GM18511 (cell line): ENCODE measurements around the gene PSD2.

ENCODE experiments used
- ATAC-seq: cut with Tn5 transposase; IDR thresholded peaks from one replicate; pipeline ENCODE4 v1.9.1; 2021; ENCODE audit warnings: mild to moderate bottlenecking, moderate library complexity; ENCODE audit not compliant: unreplicated experiment

PSD2 gene

DNA sequence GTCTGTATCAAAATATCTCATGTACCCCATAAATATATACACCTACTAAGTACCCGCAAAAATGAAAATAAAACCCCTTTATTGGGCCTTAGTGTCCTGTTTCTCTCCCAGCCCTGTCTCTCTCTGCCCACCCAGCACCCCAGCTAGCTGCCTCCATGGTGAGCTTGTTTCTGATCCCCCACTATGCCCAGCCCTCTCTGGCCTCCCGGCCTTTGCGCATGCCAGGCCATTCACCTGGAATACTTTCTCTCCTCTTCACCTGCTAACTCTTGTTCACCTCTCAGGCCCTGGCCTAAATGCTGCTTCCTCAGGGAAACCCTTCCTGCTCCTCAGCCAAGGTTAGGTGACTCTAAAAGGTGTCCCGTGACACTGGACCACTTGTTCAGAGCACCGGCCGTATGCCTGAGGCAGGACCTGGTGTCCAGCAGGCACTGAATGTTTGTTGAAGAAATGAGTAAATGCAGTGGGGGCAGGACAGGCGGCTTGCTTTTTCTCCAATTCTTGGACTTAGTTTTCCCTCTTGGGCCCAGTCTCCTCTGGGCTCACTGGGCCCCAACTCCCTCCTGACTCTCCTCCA, 58.5 kb downstream of the PSD2 start:
- ATAC-seq = no peak

DNA sequence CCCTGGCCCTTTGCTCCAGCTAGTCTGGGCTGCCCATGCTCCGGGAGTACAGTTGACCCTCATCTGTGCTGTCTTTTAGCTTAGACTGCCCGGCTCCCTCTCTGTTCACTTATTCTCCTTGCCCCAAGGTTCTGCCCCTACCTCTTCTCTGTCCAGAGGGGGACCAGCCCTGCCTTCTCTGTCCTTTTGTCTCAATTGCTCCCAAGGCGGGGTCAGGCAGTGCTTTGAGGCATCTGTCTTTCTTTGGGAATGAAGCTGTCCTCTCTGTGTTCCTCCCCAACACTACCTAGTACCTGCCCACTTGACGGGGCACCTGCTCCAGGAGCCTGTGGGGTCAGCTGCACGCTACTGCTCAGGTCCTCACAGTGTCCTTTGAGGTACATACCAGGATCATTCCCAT, 59.3 kb downstream of the PSD2 start:
- no peak for ATAC-seq

DNA sequence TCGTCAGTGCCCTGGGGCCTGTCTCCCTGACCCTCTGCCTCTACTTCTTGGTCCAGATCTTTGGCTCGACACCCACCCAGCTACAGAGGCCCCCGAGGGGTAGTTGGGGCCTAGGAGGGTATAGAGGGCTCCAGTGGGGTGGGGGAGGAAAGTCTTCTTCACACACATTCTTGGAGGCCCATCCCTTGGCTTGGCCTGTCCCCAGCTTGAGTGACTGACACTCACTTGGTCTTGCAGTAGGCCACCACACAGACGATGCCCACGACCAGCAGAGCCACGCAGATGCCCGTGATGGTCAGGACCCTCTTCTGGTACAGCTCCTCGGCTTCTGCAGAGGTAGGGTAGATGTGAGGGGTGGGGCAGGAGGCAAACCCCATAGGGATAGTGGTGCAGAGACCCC, 59.8 kb downstream of the PSD2 start:
- no peak for ATAC-seq

DNA sequence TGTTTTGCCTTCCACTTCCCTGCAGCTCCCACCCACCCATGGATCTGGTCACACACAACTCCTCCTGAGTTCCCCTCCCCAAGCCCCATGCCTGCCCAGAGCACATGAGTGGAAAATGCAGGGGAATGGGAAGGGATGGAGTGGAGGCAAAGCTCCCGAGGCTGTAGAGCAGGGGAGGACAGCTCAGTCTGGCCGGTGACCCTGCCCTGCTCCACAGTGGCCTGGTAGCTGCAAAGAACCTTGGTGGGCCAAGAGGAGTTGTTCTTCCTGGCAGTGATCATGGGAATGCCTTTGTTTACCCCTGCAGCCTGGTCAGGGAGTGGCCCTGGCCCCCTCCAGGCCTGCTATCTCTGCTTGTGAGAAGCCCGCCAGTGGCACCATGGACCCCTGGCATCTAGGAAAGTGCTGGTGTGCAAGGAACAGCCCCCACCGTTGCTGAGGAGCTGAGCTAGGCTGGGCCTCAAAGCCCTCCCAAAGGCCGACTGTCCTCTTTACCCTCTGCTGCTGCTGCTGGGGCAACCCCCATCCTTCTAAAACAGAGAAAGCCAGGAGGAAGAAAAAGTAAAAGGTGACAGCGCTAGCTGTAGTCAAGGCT, 60.4 kb downstream of the PSD2 start:
- no peak for ATAC-seq

DNA sequence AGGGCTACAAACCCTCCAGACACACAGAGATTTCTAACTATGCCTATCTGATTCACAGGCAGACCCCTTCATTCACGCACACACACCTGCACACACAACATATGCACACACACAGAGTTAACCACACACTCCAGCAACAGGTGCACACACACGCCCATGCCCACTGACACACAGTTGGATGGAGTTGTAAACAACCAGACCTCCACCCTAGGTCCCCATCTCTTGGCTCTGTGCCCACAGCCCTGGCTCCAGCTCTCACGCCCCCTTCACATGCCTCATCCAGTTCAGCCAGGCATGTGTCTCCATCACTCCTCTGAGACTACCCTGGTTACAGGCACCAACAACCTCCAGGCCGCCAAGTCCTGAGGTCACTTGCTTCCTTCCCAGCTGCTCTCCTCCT, 61.1 kb downstream of the PSD2 start:
- ATAC-seq = no peak

DNA sequence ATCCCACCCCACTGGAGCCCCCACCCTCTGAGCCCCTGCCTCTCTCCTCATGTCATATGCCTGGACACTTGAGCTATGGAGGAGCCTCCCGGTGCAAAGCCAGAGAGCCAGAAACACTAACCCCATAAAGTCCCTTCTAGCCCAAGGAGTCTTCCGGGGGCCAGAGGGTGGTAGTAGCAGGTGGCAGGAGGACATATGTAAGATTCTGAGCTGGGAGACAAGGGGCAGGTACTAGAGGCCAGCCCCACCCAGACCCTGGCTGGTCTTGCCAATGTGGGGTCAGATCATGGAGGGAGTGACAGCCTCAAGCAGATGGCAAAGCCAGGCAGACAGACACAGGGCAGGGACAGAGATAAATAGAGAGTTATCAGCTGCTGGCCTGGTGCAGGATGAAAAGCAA, 63.4 kb downstream of the PSD2 start:
- ATAC-seq = no peak

DNA sequence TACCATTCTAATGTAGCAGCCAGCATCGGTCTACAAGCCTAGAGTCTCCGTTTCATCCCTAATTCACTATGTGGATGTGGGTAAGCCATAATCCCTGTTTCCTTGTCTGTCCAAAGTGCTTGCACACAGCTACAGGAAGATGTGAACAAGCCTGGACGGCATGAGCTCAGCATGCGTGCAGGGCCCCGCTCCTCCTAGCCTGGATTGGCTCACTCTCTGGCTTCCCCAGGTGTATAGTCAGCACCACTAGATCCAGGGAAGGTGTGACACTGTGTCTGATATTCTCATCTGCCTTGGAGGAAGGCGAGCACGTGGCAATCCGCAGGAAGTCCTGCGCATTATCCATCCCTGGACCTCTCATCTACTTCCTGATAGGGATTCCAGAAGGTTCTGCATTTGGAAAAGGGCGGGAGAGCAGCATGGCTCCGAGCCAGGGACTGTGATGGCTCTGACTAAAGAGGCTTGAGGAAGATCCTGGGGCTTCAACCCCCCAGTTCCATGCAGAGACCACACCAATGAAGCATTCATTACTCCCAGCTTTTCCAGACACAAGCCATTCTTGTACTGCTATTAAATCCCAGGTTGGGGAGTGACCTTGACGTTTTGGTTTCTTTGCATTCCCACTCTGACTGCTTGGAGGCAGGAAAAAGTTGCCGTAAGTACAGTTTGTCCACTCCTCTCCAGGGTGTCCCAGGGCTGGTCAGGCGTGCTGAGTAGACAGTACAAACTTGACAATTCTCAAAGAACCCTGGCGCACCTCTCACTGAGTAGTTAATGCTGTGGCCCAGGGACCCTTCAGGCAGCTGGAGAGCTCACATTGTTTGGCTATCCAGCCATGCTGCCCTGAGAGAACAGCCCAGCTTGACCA, 65.6 kb downstream of the PSD2 start:
- ATAC-seq = no peak

DNA sequence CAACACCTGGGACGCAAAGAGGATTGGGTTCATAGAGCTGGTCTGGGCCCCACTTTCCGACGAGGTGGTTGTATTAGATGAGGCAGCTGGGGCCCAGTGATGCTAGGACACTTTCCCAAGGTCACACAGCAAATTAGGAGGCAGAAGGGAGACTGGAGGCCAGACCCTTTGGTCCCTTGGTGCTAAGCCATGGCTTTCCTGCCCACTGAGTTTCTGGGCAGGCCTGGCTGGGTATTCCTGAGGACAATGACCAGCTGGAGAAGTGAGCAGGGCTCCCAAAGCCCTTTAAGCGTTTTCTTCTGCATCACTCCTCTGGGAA, 66.2 kb downstream of the PSD2 start:
- ATAC-seq = no peak

DNA sequence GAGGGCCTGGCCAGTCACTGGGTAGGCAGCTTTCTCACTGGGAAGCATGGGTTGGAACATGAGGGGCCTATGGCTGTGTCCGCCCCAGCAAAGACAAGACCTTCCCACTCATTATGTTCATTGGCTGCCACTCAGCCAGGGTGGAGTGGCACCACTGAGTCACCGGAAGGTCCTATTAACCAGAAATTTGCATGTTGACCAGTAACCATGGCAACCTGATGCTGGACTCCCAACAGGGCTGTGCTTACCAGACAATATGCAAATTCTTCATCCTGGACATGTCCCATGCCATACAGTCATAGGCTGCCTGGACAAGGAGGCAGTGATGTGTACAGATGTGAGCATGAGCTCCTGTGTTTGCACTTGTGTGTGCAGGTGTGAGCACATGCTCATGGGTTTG, 66.7 kb downstream of the PSD2 start:
- no peak for ATAC-seq

DNA sequence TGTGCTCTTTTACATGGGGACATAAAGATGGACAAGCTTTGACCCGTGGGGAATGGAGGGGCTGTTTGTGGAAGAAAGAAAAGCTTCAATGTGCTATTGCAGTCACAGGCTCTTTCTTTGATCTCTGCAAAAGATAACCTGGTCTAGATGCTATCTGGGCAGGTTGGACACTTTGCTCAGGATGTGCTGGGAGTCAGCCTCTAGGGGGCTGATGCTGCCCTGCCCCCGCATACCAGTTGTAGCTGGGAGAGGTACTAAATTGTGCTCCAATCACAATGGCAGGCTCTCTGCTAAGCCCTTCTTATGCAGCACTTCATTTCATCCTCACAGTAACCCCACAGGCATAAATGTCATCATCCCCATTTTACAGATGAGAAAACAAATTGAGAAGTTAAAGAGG, 67.2 kb downstream of the PSD2 start:
- no peak for ATAC-seq

DNA sequence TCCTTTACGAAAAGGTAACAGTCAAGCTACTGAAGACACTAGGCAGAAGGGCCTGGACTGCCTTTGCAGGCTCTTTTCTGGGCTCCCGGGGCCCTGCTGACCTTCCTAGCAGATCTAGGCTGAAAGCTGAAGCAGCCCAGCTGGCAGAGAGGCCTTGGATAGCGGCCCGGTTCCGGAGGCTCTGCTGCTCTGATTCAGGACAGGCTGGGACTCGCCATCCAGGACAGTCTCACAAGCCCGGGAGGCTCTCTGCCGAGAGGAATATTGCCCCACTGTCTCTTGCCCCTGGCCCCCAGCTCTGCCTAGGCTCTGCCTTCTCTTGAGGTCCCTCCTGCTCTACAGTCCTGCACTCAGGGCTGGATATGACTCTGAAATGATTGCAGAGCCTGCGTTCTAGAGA, 67.8 kb downstream of the PSD2 start:
- ATAC-seq = no peak

DNA sequence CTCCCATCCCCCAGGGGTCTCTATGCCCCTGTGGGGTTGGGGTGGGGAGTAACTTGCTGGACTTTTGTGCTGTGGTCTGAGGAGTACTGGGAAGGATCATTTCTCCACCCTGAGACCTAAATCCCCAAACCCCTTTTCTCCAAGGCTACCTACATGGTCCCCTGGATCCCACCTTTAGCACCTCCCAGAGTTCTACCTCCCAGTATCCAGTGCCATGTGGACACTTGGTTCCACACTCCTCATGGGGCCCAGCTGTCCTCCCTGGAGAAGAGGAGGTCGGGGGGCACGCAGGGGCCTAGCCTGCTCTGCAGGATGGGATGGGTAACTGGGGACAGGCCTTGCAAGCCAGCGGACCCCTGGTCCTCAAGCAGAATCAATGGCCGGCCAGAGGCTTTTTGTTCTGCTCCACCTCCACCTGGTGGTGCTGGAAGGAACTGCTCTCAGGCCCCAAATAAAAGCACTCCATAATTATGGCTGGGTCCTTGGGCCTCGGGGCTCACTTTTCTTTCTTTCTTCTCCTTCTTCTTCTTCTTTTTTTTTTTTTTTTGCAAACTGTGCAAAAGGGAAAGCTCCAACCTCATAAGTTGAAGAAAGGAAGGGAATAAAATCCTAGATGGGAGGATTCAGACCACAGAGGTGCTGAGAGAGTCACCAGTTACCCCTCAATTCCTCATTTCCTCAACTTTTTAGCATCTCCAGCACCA, 68.4 kb downstream of the PSD2 start:
- peak; percentile 73 for ATAC-seq

DNA sequence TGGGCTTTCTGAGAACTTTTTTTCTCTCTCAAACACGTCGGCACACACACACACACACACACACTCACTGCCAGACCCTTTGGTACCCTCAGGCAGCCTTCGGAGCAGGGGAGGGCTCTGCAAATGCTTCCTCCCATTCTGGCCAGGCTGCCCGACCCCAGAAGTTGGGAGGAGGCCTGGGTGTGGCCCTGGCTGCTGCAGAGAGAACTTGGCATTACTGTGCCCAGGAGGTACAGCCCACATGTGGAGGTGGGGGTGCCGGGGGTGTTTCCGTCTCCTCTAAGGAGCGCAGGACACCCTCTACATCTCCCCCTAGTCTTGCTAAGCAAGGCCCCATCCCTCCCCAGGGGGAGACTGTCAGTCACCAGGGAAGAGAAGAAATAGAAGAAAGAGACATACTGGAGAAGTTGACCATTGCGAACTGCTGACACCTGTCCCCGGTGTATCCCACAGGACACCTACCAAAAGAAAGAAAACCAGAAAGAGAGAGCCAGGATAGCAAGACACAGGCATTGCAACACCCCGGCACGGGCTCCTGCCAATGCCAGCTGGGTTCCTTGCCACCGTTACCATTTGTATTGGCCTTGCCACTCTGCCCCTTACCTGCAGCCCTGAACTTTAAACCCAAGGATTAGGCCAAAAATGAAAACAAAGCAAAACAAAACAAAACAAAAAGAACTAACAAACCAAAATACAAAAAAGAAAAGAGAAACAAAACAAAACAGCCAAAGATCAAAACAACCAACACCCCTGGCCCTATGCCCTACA, 69.3 kb downstream of the PSD2 start:
- no peak for ATAC-seq

DNA sequence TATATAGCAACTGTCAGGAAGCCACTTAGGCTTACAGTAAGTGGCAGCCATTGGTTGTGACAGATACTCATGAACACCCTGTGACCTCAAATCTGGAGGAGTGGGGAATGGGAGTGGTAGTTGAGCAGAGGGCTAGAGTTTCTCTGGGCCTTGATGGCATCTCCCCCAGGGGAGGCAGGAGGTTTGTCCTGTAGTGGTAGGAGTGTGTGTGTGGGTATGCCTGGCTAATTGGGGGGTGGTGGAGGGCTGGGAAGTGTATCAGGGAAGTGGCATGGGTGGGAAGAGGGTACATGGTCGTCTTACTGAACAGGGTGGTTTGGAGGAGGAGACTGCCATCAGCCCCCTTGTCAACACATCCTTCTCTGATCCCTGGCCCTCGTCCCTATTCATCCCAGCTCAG, 71.5 kb downstream of the PSD2 start:
- ATAC-seq = no peak

DNA sequence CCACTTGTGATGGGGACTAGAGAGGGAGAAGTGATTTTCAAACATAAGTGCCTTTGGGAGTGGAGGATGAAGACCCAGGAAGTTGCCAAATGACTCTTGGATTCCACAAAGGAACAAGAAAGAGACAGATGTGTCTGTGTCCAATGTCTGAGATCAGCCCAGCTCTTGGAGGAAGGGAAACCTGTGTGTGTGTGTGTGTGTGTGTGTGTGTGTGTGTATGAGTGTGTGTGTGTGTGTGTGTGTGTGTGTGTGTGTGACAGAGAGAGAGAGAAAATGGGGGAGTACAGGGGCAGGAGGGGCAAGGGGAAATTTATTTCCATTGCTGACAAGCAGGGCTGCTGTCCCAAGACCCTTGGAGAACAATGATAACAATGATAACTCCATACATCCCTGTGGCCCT, 72.0 kb downstream of the PSD2 start:
- no peak for ATAC-seq

DNA sequence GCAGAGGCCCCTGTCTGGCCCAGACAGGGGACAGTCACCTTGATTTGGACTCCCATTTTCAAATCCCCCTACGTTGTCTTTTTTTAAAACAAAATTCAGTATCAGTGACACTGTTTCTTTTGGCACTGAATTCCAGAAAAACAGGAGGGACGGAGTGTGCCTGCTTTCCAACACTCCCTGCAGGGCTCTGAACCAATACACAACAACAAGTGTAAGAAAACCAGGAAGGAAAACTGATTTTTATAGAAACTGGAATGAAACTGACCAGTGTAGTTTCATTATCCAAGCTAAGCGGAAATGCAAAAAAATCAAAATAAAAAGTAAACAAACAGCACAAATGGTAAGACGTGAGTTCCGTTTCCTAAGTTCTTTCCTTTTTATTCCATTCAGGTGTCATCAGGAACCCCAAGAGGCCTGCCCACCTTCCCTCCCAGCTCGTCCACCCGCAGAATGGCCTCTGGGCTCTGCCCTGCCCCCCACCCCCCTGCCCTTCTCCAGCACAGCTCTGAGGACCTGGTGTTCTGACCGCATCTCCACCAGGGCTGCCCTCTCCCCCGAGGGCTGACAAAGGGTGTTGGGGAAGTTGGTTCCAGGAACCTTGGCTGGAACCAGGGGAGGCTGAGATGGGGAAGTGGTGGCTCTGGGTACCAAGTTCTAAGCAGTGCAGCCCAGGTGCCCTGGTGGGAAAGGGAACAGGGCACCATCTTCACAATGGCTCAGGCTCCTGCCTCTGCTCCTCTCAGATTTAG, 73.6 kb downstream of the PSD2 start:
- no peak for ATAC-seq

DNA sequence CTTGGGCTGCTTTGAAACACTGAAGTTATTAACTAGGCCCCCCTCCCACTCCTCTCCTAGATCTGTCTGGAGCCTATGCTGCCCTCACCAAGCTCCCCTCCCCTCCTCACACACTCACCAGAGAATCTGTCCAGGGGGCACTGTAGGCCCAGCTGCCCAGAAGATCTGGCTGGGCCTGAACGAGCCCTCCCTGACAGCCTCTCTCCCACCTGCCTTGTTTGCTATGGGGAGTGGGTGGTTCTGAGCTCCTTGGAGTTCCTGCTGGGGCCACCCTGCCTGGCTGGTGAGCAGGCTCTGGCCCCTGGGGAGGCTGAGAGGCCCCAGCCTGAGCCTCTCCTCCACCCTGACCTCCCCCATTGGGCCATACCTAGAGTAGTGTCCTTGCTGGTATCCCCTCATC, 75.1 kb downstream of the PSD2 start:
- no peak for ATAC-seq

DNA sequence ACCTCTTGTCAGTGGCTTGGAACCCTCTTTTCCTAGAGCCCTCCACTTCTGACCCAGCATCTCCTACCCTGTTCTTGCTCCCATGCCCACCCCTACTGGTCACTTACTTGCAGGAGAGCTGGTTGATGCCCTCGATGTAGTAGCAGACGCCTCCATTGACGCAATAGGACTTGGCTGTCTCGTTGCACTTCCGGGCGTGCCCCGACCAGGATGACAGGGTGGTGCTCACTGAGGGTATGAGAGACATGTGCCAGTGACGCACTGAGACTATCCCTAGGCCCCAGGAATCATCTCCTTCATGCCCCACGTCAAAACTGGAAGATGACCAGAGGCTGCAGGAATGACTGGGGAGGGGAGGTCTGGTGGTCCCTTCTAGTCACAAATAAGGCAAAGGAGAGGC, 76.0 kb downstream of the PSD2 start:
- no peak for ATAC-seq

DNA sequence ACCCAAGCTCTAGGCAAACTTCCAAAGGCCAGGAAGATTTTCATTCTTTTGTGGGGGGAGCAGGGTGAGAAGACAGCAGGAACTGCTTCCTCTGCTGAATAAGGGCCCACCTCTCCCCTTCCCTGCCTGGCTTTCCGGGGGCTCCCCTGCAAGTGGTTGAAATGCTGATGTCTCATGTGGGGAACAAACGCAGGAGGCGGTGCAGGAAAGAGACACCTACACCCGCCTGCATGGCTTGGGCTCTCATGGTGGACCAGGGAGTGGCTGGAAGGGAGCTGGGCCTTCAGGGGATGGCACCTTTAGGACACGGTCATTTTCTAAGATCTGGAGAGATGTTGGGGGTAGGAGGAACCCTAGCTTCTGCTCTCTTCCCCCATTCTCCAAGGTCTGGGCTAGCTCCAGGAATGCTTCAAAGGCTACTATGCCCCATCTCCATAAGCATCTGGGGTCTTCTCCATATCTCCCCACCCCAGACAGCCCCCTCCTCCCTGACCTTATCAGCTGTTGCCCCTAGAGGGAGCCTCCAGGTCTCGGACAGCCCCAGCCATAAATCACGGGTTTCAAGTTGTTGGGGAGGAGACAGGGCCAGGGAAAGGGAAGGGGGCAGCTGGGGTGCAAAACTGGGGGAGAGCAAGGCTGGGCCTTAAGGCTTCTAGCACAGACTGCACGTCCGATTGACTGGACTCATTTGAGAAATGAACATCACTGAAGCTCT, 76.6 kb downstream of the PSD2 start:
- no peak for ATAC-seq
